ENCODE results near the gene ACADL.
"Not testable (repeated sequence)": the region's sequence is repeated elsewhere in the genome, so short reads cannot be mapped to it uniquely, and the experiment has no call there.

The ACADL gene

GRCh38 chr2:210199854-210200253 is 25.4 kb downstream of the ACADL start:
- no peak for DNase-seq

GRCh38 chr2:210199186-210199765 is 26.0 kb downstream of the ACADL start:
- DNase-seq, result peak; percentile 50

GRCh38 chr2:210198326-210198725 is 26.9 kb downstream of the ACADL start:
- no peak for DNase-seq

- DNase-seq, result no peak
These were observed 27.5 kb downstream of the ACADL start for GRCh38 chr2:210197720-210198119.

GRCh38 chr2:210195101-210195852 is 30.0 kb downstream of the ACADL start:
- peak; percentile 63 for DNase-seq

GRCh38 chr2:210190345-210190744 is 34.9 kb downstream of the ACADL start:
- DNase-seq, result no peak

- DNase-seq, result no peak
These were observed 35.7 kb downstream of the ACADL start for GRCh38 chr2:210189452-210190138.

GRCh38 chr2:210188755-210189154 is 36.5 kb downstream of the ACADL start:
- no peak for DNase-seq

- DNase-seq, result no peak
These were observed 37.1 kb downstream of the ACADL start for GRCh38 chr2:210188190-210188589.

- not testable (repeated sequence) for DNase-seq
These were observed 41.3 kb downstream of the ACADL start for GRCh38 chr2:210183936-210184335.

GRCh38 chr2:210181606-210182088 is 43.6 kb downstream of the ACADL start:
- not testable (repeated sequence) for DNase-seq

- not testable (repeated sequence) for DNase-seq
These were observed 44.1 kb downstream of the ACADL start for GRCh38 chr2:210181033-210181605.

- DNase-seq, result no peak
These were observed 44.8 kb downstream of the ACADL start for GRCh38 chr2:210180477-210180876.

GRCh38 chr2:210179351-210179990 is 45.8 kb downstream of the ACADL start:
- DNase-seq, result no peak

GRCh38 chr2:210177769-210178168 is 47.5 kb downstream of the ACADL start:
- DNase-seq, result no peak

- DNase-seq, result not testable (repeated sequence)
These were observed 48.1 kb downstream of the ACADL start for GRCh38 chr2:210177115-210177514.

- DNase-seq, result no peak
These were observed 51.2 kb downstream of the ACADL start for GRCh38 chr2:210174086-210174485.

GRCh38 chr2:210172219-210172575 is 53.0 kb downstream of the ACADL start:
- no peak for DNase-seq

GRCh38 chr2:210171309-210172218 is 53.7 kb downstream of the ACADL start, which contains the start of gene KANSL1L:
TSS of gene KANSL1L (minus strand) at chr2:210171409. CDS start at chr2:210154582, 16,827 bp downstream.
- peak; percentile 86 for DNase-seq

- DNase-seq, result peak; percentile 92
These were observed 54.6 kb downstream of the ACADL start for GRCh38 chr2:210170446-210171303.

- peak; percentile 28 for DNase-seq
These were observed 55.1 kb downstream of the ACADL start for GRCh38 chr2:210170196-210170445.
